ENCODE data around the gene OXT.

DNA sequence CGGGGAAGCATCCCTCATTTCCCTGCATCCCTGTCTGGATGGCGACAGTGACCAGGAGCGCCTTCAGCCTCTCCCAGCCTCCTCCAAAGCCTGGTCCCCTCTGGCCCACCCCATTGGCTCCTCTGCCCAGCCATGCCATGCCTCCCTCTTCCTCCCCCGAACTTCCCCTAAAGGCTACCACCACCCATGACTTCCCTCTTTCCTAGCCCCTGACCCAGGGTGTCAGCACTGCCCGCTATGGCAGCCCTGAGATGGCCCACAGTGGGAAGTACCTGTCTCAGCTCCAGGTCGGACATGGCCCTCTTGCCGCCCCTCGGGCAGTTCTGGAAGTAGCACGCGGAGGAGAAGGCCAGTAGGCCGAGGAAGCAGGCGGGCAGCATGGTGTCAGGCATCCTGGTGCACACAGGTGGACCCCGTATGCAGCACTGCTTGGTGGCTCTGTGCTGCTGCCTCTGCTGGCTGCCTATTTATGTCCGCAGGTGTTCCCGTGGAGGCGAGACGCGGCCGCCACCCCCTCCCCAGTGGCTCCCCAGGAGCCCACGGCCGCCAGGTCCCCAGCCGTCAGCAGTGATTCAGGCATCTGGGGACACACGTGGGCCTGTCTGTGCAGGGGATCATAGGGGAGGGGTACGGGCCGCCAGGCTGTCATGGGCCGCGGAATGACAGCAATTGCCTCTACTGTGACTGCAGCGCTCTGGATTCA lies 13.0 kb downstream of the OXT start, which contains the start of gene AVP:
- no peak for TF ChIP-seq ZNF567 (CRISPR knock-in tag; IDR thresholded peaks at IDR 0.05; ENCODE audit: borderline replicate concordance)
- TF ChIP-seq RCOR2 (CRISPR knock-in tag; IDR thresholded peaks at IDR 0.05): no peak
- TF ChIP-seq, protein P1, sequence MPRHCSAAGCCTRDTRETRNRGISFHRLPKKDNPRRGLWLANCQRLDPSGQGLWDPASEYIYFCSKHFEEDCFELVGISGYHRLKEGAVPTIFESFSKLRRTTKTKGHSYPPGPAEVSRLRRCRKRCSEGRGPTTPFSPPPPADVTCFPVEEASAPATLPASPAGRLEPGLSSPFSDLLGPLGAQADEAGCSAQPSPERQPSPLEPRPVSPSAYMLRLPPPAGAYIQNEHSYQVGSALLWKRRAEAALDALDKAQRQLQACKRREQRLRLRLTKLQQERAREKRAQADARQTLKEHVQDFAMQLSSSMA (CRISPR knock-in tag; IDR thresholded peaks at IDR 0.05): no peak
- TF ChIP-seq NFE2L1 (CRISPR knock-in tag; IDR thresholded peaks at IDR 0.05; ENCODE audit: borderline replicate concordance): no peak
